GM12878 (cell line): ENCODE results near the gene CCDC110. TPM values are rescaled to one million over a fixed set of nuclear protein-coding genes. Genes with fewer than 3 reads are reported as not detected.
A peak's percentile ranks its signal among the peaks of the same experiment; 100 is the strongest.

Experiments
- ATAC-seq: fragments of 200-7000 bp; cut with Tn5 transposase; 3 replicates; pipeline ENCODE4 v1.9.1; 2020; ENCODE audit warnings: mild to moderate bottlenecking, moderate library complexity
- BruUV-seq: library from RNA; stranded (reverse); fragments of 400-500 nt; replicated peaks from 2 replicates; lab custom pipeline; 2021; lab: Mats Ljungman, UMichigan
- CTCF ChIA-PET: fragments of 300-600 bp; sonication (Branson Sonifier 250); formaldehyde crosslinking; extraction: SDS; loops from one replicate; lab custom pipeline; 2021; ENCODE audit warnings: inconsistent platforms; lab: Yijun Ruan, JAX
- POLR2A ChIA-PET: fragments of 350-600 bp; formaldehyde crosslinking; extraction: SDS; loops from one replicate; lab custom pipeline; 2021; ENCODE audit warnings: inconsistent platforms; lab: Charles Lee
- RAD21 ChIA-PET: fragments of 300-600 bp; sonication (Branson Sonifier 250); formaldehyde crosslinking; loops from one replicate; lab custom pipeline; 2023; ENCODE audit warnings: antibody characterized with exemption; ENCODE audit not compliant: unreplicated experiment; lab: Charles Lee
- SMC1A ChIA-PET: fragments of 300-600 bp; sonication (Branson Sonifier 250); formaldehyde crosslinking; loops from one replicate; lab custom pipeline; 2023; ENCODE audit not compliant: unreplicated experiment, uncharacterized antibody; lab: Charles Lee
- DNase-seq: peaks from one replicate; pipeline ENCODE4 v3.0.0-alpha.2; 2011; ENCODE audit warnings: low read depth, low spot score
- FAIRE-seq: peaks from 3 replicates; lab custom pipeline; 2011; peaks lifted over from hg19 to GRCh38; lab: Jason Lieb, UNC
- H2AFZ ChIP-seq: 2 replicates; pipeline ENCODE4 v1.6.0; 2011; ENCODE audit warnings: low read depth, low read length, control low read depth; ENCODE audit not compliant: control insufficient read depth
- H3K27ac ChIP-seq: 2 replicates; pipeline ENCODE4 v1.5.1; 2011; ENCODE audit warnings: control low read depth; ENCODE audit not compliant: control insufficient read depth, insufficient read depth
- H3K27me3 ChIP-seq, 2 experiments: replicated peaks in 1 of 2; 2 replicates each; pipeline versions ENCODE4 v1.6.0 to v1.6.1; 2011; ENCODE audit warnings: low read length in 1 of 2; ENCODE audit not compliant: control insufficient read depth in 2 of 2, insufficient read depth in 2 of 2
- H3K36me3 ChIP-seq, 2 experiments: 2 replicates each; pipeline ENCODE4 v1.5.1; 2011; ENCODE audit warnings: low read length in 1 of 2; ENCODE audit not compliant: control insufficient read depth in 2 of 2, insufficient read depth in 2 of 2
- H3K4me1 ChIP-seq: 2 replicates; pipeline ENCODE4 v1.6.1; 2011; ENCODE audit warnings: mild to moderate bottlenecking, low read length, moderate library complexity, mixed read lengths; ENCODE audit not compliant: control insufficient read depth, insufficient read depth
- H3K4me2 ChIP-seq: 2 replicates; pipeline ENCODE4 v1.6.0; 2011; ENCODE audit warnings: control low read depth; ENCODE audit not compliant: control insufficient read depth, insufficient read depth
- H3K4me3 ChIP-seq: fragments of 200-600 bp; sonication (generic); 2 replicates; pipeline ENCODE4 v1.5.1; 2016
- H3K79me2 ChIP-seq: 2 replicates; pipeline ENCODE4 v1.6.0; 2011; ENCODE audit warnings: low read length; ENCODE audit not compliant: control insufficient read depth, insufficient read depth
- H3K9ac ChIP-seq: 2 replicates; pipeline ENCODE4 v1.8.0; 2011; ENCODE audit warnings: low read length, control low read depth, mixed read lengths; ENCODE audit not compliant: control insufficient read depth, insufficient read depth
- H3K9me3 ChIP-seq: replicated peaks from 3 replicates; pipeline ENCODE4 v1.5.1; 2011; ENCODE audit warnings: mild to moderate bottlenecking, low read length; ENCODE audit not compliant: control insufficient read depth, insufficient read depth
- H4K20me1 ChIP-seq: 2 replicates; pipeline ENCODE4 v1.6.0; 2011; ENCODE audit not compliant: control insufficient read depth, insufficient read depth
- ATF3 ChIP-seq: IDR thresholded peaks from 2 replicates; pipeline ENCODE4 v1.6.1; 2011; ENCODE audit warnings: low read depth, mild to moderate bottlenecking, low read length, moderate library complexity, borderline replicate concordance; ENCODE audit errors: extremely low read depth
- BCLAF1 ChIP-seq: fragments of 450-650 bp; IDR thresholded peaks from 2 replicates; pipeline ENCODE4 v1.6.1; 2017; ENCODE audit warnings: antibody characterized with exemption, mild to moderate bottlenecking, moderate library complexity
- BMI1 ChIP-seq: fragments of 450-650 bp; IDR thresholded peaks from 2 replicates; pipeline ENCODE4 v1.6.1; 2016; ENCODE audit warnings: mild to moderate bottlenecking, moderate library complexity, borderline replicate concordance
- CEBPZ ChIP-seq: fragments of 150-350 bp; IDR thresholded peaks from 2 replicates; pipeline ENCODE4 v1.6.1; 2016; ENCODE audit warnings: low read depth, low read length
- EP300 ChIP-seq, 2 experiments: fragments of 150-350 bp in 1 of 2; IDR thresholded peaks; 2 replicates each; pipeline ENCODE4 v1.6.1; 2011 to 2012; ENCODE audit warnings: low read depth in 2 of 2, low read length in 2 of 2, borderline replicate concordance in 1 of 2, improper control_type of control experiment in 1 of 2, inconsistent platforms in 1 of 2; ENCODE audit not compliant: control insufficient read depth in 1 of 2
- FOXK2 ChIP-seq: fragments of 450-650 bp; IDR thresholded peaks from 2 replicates; pipeline ENCODE4 v1.6.1; 2017; ENCODE audit warnings: mild to moderate bottlenecking, moderate library complexity
- FOXM1 ChIP-seq: IDR thresholded peaks from 2 replicates; pipeline ENCODE4 v1.6.1; 2012; ENCODE audit warnings: low read depth, mild to moderate bottlenecking, inconsistent platforms, low read length, moderate library complexity
- GABPA ChIP-seq: IDR thresholded peaks from 2 replicates; pipeline ENCODE4 v1.6.1; 2014; ENCODE audit warnings: antibody characterized with exemption, low read depth, mild to moderate bottlenecking, inconsistent platforms
- NFYA ChIP-seq: IDR thresholded peaks from 2 replicates; pipeline ENCODE4 v1.6.1; 2011; ENCODE audit warnings: low read depth, mild to moderate bottlenecking, low read length, improper control_type of control experiment, borderline replicate concordance
- PML ChIP-seq: IDR thresholded peaks from 2 replicates; pipeline ENCODE4 v1.6.1; 2012; ENCODE audit warnings: low read length, inconsistent platforms
- RUNX3 ChIP-seq: IDR thresholded peaks from 2 replicates; pipeline ENCODE4 v1.6.1; 2012; ENCODE audit warnings: low read length, inconsistent platforms
- SMAD1 ChIP-seq: fragments of 450-650 bp; IDR thresholded peaks from 2 replicates; pipeline ENCODE4 v1.6.1; 2018; ENCODE audit warnings: mild to moderate bottlenecking, low read depth; ENCODE audit not compliant: partially characterized antibody
- TCF12 ChIP-seq: IDR thresholded peaks from 2 replicates; pipeline ENCODE4 v1.6.1; 2011; ENCODE audit warnings: low read depth, mild to moderate bottlenecking, low read length
- TCF7 ChIP-seq: IDR thresholded peaks from 2 replicates; pipeline ENCODE4 v1.6.1; 2014; ENCODE audit warnings: antibody characterized with exemption, borderline replicate concordance
- ZNF217 ChIP-seq: fragments of 450-650 bp; IDR thresholded peaks from 2 replicates; pipeline ENCODE4 v1.6.1; 2017; ENCODE audit warnings: antibody characterized with exemption, mild to moderate bottlenecking
- ZNF274 ChIP-seq: IDR thresholded peaks from one replicate; pipeline ENCODE4 v1.8.0; 2011; ENCODE audit not compliant: insufficient read length, insufficient read depth
- WGBS: methylation state at CpG from one replicate; pipeline ENCODE4 v1.1.6; 2016; ENCODE audit warnings: low lambda C conversion rate; ENCODE audit not compliant: insufficient replicate concordance, insufficient coverage; ENCODE audit errors: missing lambda C conversion rate; 5-methylcytosine and 5-hydroxymethylcytosine counted together
- in situ Hi-C: fragments of 300-500 bp; cut with MboI; formaldehyde crosslinking; loops from 9 replicates; pipeline ENCODE4 v1.14.3; 2018; ENCODE audit warnings: mixed read lengths
- intact Hi-C: fragments of 100-400 bp; cut with micrococcal nuclease; formaldehyde crosslinking; loops from one replicate; pipeline ENCODE4 v1.14.2; 2022; ENCODE audit not compliant: unreplicated experiment
- polyA plus RNA-seq, 11 experiments: library from polyadenylated mRNA; depleted of rRNA in 4 of 11; unstranded in 6 of 11; stranded (reverse) in 5 of 11; fragments of >200 nt; fragmentation: Nextera tagmentation in 4 of 11; fragmentation: Illumina TruSeq in 1 of 11; extraction: Ambion mirVana in 4 of 11; extraction: Trizol in 1 of 11; gene quantifications; 1 replicate in 1 of 11; 2 replicates in 10 of 11; pipeline versions ENCODE4 v1.2.1 to v1.2.3, GENCODE V29; 2011 to 2016; ENCODE audit warnings: inconsistent platforms in 2 of 11, missing spikeins in 2 of 11, low read depth in 1 of 11
- total RNA-seq, 4 experiments: library from RNA; depleted of rRNA in 3 of 4; stranded (reverse); fragments of >200 nt in 3 of 4; fragmentation: Illumina TruSeq in 1 of 4; extraction: Trizol in 1 of 4; gene quantifications; 2 replicates each; pipeline versions ENCODE4 v1.2.1 to v1.2.3, GENCODE V29; 2013 to 2021

Gene CCDC110
- total and polyA plus RNA-seq, 10 of the 15 experiments (the other 5 are each of a cell fraction or from before 2014, with no cell fraction given) = 0.85 to 3.1 (median 2.1) TPM; not detected in 1

- peak overlapping the region; percentile 79 for H3K4me3 ChIP-seq
- intact Hi-C loops = loop anchor here (2.0 to 5.0 kb wide), 5 partner anchors 29 to 201 kb away; partner anchors contain the start of genes CCDC110 and UFSP2
- peaks cover 54% of the 10 kb centered on the region for H3K79me2 ChIP-seq
- BruUV-seq = no TSS peak
- FAIRE-seq (no peak), DNase-seq (peak; percentile 97), ATAC-seq (peak; percentile 91)
- peaks cover 0 to 18% of the 10 kb centered on the region in 2 experiments; a peak in 2 of 4 replicates for H3K36me3 ChIP-seq
- peaks cover 19% of the 10 kb centered on the region for H3K4me1 ChIP-seq
- ChIA-PET SMC1A (interaction anchor here (0.8 to 6.2 kb wide), 12 partner anchors 10 to 184 kb away, joined by 3 to 72 read pairs (median 6); partner anchors contain the start of gene UFSP2), RAD21 (interaction anchor here (1.0 to 2.8 kb wide), 9 partner anchors 9 to 192 kb away, joined by 3 to 26 read pairs (median 7); partner anchors contain the start of gene UFSP2), CTCF (interaction anchor here (0.7 to 1.5 kb wide), 9 partner anchors 10 to 202 kb away, joined by 3 to 6 read pairs (median 4); partner anchors contain the start of gene UFSP2), POLR2A (interaction anchor here (0.6 to 7.9 kb wide), 14 partner anchors 9 to 253 kb away, joined by 3 to 60 read pairs (median 6); partner anchors contain the start of genes SNX25 and UFSP2)
- H3K27ac ChIP-seq = peak overlapping the region; percentile 97
- H3K27me3 ChIP-seq = no peaks in the 10 kb centered on the region
- H4K20me1 ChIP-seq = no peaks in the 10 kb centered on the region
- in situ Hi-C loops = no loop called here
- H3K4me2 ChIP-seq = peak overlapping the region; percentile 94
- H3K9me3 ChIP-seq = no peaks in the 10 kb centered on the region
- under 1% methylated on average over 70 of the region's 98 CpGs for WGBS
- peak overlapping the region; percentile 87 for H3K9ac ChIP-seq
- peak overlapping the region; percentile 82 for H2AFZ ChIP-seq
- TF ChIP-seq RUNX3 (no peak), FOXK2 (peak; percentile 90; the same call in 1 of the 2 replicates), BMI1 (no peak), ZNF274 (no peak), BCLAF1 (no peak), SMAD1 (no peak), TCF12 (no peak), NFYA (no peak), TCF7 (no peak), CEBPZ (no peak), GABPA (peak; percentile 75), ZNF217 (no peak), EP300 (IDR thresholded peaks at IDR 0.05; ENCODE audit: borderline replicate concordance in 1 of 2, control insufficient read depth in 1 of 2, low read depth in 2 of 2, low read length in 2 of 2) (0 out of 4 replicates have a peak, but pooled peaks of 1 of the 2 experiments have one; percentile 55), FOXM1 (no peak), PML (peak; percentile 58; the same call in 1 of the 2 replicates), ATF3 (no peak)
Observed at GRCh38 chr4:185395956-185396723, 75.4 kb downstream of the CCDC110 start.
